Measurements from ENCODE around the gene MMP14. TPM values are rescaled to one million over a fixed set of nuclear protein-coding genes. Genes with fewer than 3 reads are reported as not detected.

The MMP14 gene
- total and polyA plus RNA-seq, 2 of the 13 experiments (the other 11 are each of a cell fraction or from before 2014, with no cell fraction given), result 5.2 to 9.8 TPM

- no peak for TF ChIP-seq SOX6 (IDR thresholded peaks at IDR 0.05)
- peak; percentile 61; the same call in 1 of the 2 replicates for TF ChIP-seq SOX6 (CRISPR knock-in tag; IDR thresholded peaks at IDR 0.05)
- TF ChIP-seq HOXA9 (CRISPR knock-in tag; IDR thresholded peaks at IDR 0.05; ENCODE audit: borderline replicate concordance), result 0 out of 2 replicates have a peak, but pooled peaks have one; percentile 40
- TF ChIP-seq CEBPG (CRISPR knock-in tag; IDR thresholded peaks at IDR 0.05), result peak; percentile 91
- TF ChIP-seq ATF4 (CRISPR knock-in tag; IDR thresholded peaks at IDR 0.05), result no peak
- TF ChIP-seq ZNF691 (CRISPR knock-in tag; IDR thresholded peaks at IDR 0.05; ENCODE audit: borderline replicate concordance, low read depth), result peak; percentile 67; the same call in 1 of the 2 replicates
- TF ChIP-seq ATF2 (CRISPR knock-in tag; IDR thresholded peaks at IDR 0.05), result 0 out of 2 replicates have a peak, but pooled peaks have one; percentile 48
- peak; percentile 71; the same call in 1 of the 2 replicates for TF ChIP-seq KDM1A (CRISPR knock-in tag; IDR thresholded peaks at IDR 0.05)
- TF ChIP-seq ZNF609 (CRISPR knock-in tag; IDR thresholded peaks at IDR 0.05; ENCODE audit: borderline replicate concordance), result no peak
- TF ChIP-seq TCF7 (IDR thresholded peaks at IDR 0.05; ENCODE audit: low read depth), result no peak
- TF ChIP-seq ZNF614 (CRISPR knock-in tag; IDR thresholded peaks at IDR 0.05; ENCODE audit: borderline replicate concordance), result peak; percentile 19; the same call in 1 of the 2 replicates
Observed at GRCh38 chr14:22814941-22815713, 21.3 kb upstream of the MMP14 start, which contains the start of gene SLC7A7 (continued).
